Right renal cortex interstitium (tissue), 3 donors: ENCODE measurements around the gene LMO1. TPM values are rescaled to one million over a fixed set of nuclear protein-coding genes. Genes with fewer than 3 reads are reported as not detected.

Experiments used
- DNase-seq, 3 donors: peaks; one replicate each; pipeline ENCODE4 v3.0.0-alpha.2; 2013; ENCODE audit warnings: low read depth in 3 of 3, low spot score in 2 of 3
- polyA plus RNA-seq, 3 donors: library from polyadenylated mRNA; unstranded; fragments of 120-200 nt; gene quantifications; one replicate each; pipeline ENCODE4 v1.2.1, GENCODE V29; 2013; ENCODE audit not compliant: insufficient read length in 3 of 3

Gene LMO1
- polyA plus RNA-seq, 3 donors, result 0.51 to 1.2 (median 0.74) TPM

DNA sequence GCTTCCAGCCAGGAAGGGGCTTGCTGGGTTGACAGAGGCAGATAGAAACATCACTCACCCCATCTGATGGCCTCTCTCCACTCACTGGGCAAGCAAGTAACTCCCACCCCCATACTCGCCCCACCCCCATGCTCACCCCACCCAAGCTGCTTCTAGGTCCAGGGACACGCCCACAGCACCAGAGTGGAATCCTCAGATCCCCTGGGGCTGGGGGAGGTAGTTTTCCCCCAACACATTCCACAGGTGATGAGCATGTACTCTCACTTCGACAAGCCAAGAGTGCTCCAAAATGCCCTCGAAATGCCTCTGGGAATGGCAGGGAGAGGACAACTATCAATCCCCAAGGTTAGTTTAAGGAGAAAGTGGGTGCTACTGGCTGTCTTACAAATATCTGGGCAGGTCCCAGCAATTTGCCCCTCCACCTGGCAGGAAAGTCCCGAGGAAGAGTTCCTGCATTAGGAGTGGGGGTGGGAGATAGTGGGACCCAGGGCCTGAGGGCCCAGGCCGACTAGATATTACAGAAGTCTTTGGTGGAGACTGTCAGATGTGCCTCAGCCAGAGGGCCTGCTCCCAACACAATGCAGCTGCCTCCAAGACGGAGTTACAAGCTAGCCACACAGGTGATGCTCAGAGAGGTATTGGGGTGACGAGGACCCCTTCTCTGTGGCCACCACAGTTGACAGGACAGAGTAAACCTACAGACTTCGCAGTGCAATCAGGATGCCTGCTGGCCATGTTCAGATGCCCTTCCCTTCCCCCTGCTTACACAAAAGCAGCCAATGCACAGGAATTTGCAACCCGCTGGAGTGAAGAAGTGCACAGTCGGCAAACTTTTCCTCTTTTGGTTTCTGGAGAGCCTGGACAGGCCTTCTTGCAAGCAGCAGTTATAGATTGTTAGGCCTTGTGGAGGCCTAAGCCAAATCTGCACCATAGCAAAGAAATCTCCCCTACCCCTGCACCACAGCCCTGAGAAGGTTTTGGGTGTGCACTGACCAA is 2.9 kb upstream of the LMO1 start:
- DNase-seq, result no peak

DNA sequence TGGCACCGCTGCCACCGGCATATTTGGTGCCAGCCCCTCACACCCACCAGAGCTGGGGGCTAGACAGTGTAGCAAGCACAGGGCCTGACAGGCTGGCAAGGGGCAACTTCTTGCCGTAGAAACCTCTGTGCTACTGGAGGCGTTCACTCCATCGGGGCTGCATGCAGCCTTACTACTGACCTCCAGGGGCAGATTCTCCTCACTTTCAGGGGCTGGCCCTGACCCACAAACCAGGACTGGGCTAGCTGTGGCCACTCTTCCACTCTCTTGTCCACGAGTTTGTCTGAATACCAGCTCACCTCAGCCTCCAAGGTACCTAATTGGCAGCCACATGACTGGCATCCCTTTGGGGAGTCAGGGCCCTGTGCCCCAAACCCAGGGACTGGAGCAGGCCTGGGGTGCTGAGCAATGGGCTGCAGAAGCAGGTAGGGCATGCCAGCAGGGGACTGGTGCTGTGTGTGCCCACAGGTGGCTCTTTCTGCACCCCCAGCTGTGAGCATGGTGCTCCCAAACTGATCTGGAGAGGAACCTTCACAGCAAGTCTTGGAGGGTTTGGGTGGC is 2.1 kb upstream of the LMO1 start:
- no peak for DNase-seq

DNA sequence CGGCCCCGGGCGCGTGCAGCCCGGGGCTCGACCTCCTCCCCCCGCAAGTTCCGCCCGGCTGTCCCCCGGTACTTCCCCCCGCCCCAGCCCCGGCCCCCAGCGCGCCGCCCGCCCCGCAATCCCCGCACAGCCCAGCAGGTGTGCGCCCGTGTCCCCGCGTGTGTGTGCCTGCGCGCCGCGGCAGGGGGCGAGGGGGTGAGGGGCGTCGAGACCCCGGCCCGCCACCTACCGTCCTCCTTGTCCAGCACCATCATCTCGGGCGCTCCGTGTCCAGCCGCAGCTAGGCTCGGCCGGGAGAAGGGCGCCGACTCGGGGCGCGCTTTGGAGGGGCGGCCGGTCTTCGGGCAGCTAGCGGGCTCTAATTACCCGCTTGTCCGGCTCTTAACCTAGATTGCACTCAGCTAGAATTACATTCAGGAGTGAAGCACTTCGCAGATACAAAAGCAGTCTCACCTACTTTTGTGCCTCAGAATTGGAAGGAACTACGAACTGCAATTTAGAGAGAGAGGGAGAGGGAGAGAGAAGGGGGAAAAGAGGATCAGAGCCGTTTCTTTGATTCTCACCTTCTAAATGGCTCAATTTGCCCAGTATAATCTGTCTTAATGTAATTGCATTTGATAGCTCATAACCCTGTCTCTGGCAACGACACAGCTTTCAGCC is 439 bp downstream of the LMO1 start:
- no peak for DNase-seq

DNA sequence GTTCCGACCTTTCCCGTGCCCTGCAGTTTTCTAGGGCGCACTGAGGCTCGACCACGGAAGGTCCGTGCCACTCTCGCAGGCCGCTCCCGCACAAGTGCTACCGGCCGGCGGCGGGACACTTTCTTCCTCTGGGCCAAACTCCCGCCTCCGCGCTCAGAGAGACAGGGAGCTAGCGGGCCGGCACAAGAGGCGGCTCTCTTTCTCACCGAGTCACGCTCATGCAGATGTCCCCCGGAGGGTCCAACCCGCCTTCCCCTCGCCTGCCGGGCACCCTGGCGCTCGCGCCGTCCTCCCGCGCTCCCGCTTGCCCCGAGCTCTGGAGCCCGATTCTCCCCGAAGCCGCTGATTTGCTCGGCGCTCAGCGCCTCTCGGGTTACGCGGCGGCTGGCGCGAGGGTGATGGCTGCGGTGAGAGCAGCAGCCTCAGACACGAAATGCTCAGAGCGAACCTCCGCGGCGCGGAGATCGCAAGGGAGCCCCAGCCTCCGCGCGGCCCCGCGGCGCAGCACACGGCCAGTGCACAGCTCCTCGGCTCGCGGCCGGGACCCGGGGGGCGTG is 1.0 kb downstream of the LMO1 start:
- peak in 1 of 3 donors; percentile 52 for DNase-seq

DNA sequence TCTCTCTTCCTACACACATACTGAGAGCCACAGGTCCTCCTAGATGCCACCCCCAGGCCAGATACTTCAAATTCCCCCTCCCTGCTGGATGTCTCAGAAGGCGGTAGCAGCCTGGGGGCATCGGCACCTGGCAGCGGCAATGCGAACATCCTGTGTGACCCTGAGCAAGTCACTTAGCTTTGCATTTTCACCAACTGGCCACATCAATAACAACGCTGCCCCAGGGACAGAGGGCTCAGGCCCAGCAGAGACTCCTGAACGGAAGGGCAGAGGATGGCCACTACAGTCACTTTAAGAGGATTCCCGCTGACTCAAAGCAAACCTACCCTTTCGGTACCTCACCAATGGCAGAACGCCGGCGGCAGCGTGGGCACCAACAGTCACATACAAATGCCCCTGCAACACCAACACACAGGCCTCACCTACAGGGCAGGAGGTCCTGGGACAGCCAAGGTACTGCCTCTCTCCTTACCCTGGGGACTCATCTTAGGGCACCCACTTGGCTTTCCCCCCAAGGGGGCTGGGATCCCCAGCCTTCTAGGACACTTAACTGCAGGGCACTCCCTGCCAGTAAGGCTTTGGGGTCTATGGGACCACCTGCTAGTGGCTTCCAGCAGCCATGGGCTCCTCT is 1.6 kb downstream of the LMO1 start:
- no peak for DNase-seq

DNA sequence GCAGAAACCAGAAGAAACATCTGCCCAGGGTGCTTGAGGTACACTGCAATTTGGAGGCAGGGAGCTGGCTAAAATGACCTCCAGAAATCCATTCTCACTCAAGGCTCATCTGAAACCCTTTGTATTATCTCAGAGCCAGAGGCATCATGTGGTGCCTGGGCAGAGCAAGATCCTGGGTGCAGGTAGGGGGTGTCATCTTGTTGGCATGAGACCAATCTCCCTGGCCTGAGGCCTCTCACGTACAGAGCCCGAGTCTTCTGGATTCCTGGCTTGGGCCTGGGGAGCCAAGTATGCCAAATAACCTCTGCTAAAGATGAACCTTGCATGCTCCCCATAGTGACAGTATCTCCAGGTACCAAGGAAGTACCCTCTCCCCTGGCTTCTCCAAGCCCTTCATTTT is 2.4 kb downstream of the LMO1 start:
- DNase-seq, result no peak

DNA sequence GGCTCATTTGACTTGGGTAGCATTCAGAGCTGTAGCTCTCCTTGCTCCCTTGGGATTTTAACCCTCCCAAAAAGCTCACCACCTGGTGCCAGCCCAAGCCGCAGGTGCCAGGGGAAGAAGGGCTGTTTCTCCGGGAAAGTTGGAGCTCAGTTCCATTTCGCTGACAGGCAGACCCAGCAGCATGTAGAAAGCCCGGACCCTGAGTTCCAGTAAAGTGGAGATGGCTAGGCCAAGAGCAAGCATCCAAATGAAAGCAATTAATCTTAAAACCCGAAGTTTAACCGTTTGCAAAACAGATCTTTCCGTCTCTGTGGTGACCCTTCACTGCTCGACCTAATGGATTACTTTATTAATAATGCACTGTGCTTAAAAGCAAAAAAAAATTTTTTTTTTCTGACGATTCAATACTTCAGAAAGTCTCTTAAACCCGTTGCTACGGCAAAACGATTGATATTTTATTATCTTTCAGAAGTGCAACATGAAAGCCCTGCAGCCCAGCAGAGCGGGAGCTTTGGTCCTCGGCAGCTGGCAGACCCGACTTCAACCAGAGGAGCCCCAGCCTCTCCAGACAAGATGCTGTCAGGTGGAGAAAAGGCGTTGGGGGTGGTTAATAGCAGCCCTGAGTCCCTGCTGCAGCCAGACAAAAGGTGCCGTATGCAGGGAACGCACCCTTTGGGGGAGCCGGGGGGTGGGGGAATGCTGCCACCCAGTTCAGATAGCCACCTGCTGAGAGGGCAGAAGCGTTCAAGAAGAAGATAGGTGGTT is 3.3 kb downstream of the LMO1 start:
- no peak for DNase-seq

DNA sequence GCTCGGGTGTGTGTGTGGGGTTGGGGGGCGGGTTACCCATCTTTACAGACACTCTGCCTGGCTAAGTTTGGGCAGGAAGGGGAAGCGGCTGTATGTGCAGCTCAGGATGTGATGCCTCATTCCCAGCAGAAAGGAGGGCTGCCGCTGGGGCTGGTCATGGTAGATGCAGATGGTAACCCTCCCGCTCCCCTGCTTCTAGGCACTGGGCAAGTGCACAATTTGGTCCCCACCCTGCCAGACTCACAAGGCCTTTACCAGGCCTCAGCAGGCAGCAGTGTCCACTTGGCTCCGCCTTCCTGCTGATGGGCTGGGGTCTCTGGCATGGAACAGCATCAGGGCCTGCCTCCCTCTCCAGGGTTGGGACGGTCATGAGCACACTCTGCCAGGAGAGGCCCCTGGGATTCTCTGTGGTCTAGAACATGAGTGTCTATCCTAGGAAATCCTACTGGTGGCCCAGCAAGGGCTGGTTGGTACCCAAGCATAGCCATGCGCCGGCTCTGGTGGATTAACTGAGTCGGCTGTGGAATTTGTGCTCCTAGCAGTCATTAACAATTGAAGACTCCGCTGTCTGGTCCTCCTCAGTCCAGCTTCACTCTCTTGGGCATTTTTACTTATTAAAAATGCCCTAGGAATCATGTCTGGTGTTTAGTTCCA is 4.2 kb downstream of the LMO1 start:
- DNase-seq, result no peak

DNA sequence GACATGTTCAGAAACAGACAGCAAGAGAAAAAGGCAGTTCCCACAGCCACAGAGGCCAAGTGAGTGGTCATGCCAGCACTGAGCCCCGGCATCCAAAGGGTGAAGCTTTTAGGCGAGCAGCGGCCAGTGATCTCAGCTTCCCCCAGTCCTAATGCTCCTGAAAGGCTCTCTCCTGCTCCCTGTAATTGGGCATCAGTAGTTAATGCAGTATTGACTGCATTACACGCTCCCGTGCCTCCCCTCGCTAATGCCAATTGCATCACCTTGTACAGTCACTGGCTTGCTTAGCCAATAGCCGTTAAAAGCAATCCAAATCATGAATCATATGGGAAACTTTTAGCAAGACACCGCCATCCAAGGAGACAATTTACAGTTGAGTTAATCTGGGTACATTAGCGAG is 4.9 kb downstream of the LMO1 start:
- no peak for DNase-seq

DNA sequence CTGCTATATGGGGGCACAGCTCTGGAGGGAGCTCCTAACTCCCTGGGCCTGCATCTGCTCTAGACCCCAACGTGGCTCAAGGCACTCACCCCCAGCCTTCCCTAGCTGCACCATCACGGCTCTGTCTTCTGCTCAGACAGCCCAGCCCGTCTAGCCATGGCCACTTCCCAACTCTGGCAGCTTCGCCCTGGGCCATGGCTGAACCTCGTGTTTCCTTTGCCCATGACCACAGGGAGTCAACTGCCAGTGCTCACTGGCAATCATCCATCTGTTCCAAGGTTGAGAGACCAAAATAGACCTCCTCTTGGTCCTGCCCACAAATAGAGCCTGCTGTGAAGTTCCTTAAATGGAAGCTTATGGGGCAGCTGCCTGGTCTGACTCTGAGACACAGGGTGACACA is 5.4 kb downstream of the LMO1 start:
- no peak for DNase-seq

DNA sequence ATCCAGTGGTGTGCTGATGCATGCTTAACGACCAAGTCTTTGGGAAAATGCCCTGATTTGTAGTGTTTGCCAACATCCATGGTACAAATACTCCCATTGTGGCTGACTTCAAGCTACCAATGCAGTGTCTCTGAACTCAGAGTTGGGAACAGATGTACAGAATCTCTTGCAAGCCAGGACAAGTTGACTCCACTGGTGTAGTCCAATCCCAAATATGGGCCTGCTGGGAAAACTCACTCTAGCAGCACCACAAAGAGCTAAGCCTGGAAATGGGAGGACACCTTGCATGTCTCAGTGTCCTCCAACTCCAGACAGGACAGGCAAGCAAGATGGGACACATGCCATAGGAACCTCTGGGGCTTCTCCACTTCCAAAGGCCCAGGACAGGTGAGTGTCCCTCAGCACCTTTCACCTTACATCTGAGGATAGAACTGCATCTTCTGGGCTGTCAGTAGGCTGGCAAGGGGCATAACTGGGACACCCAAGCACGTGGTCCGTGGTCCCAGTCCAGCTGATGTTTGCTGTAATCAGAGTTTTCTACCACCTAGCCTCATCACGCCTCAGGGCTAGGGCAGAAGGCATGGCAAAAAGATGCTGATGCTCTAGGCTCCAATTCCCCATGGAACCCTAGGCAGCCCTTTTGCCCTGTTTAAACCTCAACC is 6.5 kb downstream of the LMO1 start:
- no peak for DNase-seq

DNA sequence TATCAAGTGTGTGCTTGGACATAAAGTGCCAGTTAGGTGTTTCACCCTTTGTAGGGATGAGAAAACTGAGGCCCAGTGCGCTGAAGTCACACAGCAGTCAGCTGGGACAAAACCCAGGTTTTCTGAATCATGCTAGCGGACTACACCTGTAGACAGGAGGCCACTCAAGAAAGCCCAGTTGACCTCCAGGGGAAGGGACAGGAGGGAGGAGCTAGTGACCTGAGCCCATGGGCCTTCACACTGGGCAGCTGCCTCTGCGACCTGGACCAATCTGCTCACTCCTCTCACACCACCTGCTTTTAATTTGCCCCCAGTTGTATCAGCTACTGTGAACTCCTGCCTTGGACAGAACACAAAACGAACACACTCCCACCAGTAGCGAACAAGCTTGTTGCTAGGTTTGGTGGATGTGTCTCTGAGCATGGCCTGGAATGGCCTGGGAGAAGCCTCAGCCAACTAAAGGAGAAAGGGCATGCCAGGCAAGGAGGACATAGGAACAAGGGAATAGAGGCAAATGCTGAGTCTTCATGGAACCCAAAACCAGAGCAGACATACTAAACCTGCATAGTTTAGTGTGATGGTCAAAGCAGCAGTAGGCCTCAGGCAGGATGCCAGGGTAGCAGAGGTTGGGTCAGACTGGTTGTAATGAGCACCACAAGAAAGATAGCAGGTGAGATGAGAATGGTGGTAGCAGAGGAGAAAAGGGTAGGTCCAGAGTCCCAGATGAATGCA is 7.2 kb downstream of the LMO1 start:
- DNase-seq, result no peak

DNA sequence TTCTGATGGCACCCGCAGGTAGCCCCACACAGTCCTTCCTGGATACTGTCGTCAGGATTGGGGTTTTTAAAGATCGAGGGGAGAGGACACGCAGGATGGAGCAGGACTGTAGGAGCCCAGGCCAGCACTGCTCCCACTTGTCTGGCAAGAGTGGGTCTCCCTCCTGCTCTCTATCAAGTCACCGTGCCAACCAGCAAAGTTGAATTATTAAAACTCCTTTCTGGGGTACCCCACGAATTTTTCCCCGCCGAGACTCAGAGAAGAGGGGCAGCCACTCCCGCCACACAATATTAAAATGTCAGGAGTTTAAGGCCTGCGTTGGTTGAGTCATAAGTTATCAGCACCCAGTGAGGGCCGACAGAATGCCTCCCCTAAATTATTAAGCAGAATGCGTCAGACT is 10.1 kb downstream of the LMO1 start:
- no peak for DNase-seq

DNA sequence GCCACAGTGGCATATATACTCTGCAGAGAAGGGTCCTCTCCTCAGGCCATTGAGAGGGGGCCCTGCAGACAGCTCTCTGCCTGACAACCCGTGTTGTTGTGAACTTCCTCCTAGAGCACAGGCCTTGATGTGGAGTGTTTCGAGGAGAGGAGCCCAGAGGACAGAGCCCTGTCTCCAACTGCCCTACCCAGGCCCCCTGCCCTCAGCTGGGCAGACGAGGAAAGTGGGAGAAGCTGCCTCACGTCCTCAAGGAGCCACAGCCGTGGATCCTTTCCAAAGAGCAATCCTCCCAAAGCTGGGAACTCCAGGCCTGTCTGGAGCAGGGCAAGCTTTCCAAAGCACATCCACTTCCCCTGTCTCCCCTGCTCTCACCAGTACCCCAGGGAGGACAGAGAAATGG is 10.7 kb downstream of the LMO1 start:
- DNase-seq, result no peak

DNA sequence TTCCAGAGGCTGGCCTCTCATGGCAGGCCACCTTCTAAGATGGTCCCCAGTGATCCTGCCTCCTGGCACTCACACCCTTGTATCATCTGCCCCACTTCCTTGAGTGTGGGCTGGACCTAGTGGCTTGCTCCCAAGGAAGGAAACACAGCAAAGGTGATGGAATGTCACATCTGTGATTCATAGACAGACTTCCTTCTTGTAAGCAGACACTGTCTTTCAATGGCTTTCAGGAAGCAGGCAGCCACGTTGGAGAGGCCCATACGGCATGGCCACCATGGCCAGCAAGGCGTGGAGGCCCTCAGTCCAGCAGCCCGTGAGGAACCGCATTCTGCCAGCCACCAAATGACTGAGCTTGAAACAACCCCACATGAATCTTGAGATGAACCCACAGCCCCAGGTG is 11.3 kb downstream of the LMO1 start:
- no peak for DNase-seq

DNA sequence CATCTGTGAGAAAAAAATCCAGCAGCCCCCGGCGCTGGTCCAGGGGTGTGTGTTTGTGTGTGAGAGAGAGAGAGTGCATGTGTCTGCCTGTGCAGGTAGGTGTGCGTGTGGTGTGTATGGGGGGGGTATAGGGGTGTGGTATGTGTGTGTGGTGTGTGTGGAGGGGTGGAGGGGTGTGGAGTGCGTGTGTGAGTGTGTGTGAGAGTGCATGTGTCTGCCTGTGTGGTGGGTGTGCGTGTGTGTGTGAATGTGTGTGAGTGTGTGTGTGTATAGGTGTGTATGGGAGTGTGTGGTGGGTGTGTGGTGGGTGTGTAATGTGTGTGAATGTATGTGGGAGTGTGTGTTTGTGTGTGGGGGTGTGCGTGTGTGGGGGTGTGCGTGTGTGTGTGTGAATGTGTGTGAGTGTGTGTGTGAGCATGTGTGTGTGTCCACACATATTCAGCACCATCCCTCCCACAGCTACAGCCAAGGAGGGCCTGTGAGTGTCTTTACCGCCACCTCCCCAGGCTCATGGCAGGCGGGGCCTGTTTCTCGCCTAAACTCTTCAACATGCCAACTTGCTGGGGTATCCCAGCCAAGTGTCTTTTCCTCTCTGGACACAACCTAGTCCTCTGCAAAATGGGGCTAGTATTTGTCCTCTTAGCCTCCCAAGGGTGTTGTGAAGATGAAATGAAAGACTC is 11.9 kb downstream of the LMO1 start:
- no peak for DNase-seq

DNA sequence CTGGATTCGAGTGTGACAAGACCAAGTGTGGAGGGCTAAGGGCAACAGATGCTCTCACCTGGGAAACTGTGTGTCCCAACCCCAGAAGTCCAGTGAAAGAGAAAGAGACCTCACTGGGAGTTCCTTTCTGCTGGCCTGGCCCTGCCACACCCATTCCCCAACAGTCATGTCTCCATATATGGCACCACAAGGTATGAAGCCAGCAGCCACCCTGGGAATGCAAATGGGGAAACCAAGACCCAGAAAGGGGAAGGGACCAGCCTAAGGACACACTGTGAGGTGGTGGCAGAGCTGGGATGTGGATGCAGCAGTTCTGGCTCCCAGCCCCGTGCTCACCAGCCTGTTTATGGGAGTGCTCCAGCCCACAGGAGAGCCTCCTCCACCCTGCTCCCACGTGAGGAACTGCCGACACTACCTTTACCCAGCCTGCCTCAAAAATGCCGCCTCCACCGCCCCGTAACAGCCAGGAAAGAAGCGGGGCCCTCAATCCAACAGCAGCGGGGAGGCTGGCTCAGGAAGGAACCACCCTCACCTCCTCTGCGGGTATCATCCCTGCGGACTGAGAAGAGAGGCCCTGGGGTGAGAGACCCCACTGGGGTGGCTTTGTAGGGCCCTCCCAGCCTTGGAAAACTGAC is 12.6 kb downstream of the LMO1 start:
- no peak for DNase-seq
